Measurements from ENCODE around the gene INTS1. TPM values are rescaled to one million over a fixed set of nuclear protein-coding genes. Genes with fewer than 3 reads are reported as not detected.

The INTS1 gene
- total and polyA plus RNA-seq, 10 of the 15 experiments (the other 5 are each of a cell fraction or from before 2014, with no cell fraction given), result 0.52 to 89.0 (median 15.1) TPM

GRCh38 chr7:1483079-1483478 is 21.1 kb downstream of the INTS1 start (continued):
- TF ChIP-seq E2F8 (IDR thresholded peaks at IDR 0.05; ENCODE audit: low read depth, partially characterized antibody) (no peak), NFYB (IDR thresholded peaks at IDR 0.05; ENCODE audit: insufficient read depth, low read depth, low read length) (no peak), ZSCAN29 (IDR thresholded peaks at IDR 0.05) (no peak), MAX (IDR thresholded peaks at IDR 0.05; ENCODE audit: low read depth, low read length) (no peak), ATF2 (IDR thresholded peaks at IDR 0.05; ENCODE audit: low read length) (no peak)

GRCh38 chr7:1481300-1481699 is 22.9 kb downstream of the INTS1 start:
- POLR2A ChIA-PET, result no interaction called here

More at GRCh38 chr7:1481300-1481699, 22.9 kb downstream of the INTS1 start:
- Histone ChIP-seq H2AFZ (ENCODE audit: control insufficient read depth, low read depth, low read length) (no peak overlapping the region), H4K20me1 (ENCODE audit: control insufficient read depth, insufficient read depth) (no peaks in the 10 kb centered on the region), H3K4me3 (no peak overlapping the region), H3K36me3 (ENCODE audit: control insufficient read depth in 2 of 2, insufficient read depth in 2 of 2, low read length in 1 of 2) (peaks cover 0 to 29% of the 10 kb centered on the region in 2 experiments; a peak in 2 of 4 replicates), H3K27ac (ENCODE audit: control insufficient read depth, insufficient read depth) (no peak overlapping the region), H3K27me3 (replicated peaks in 1 of 2; ENCODE audit: control insufficient read depth in 2 of 2, insufficient read depth in 2 of 2, low read length in 1 of 2) (no peaks in the 10 kb centered on the region), H3K4me1 (ENCODE audit: control insufficient read depth, insufficient read depth, low read length) (no peaks in the 10 kb centered on the region), H3K9ac (ENCODE audit: control insufficient read depth, insufficient read depth, low read length) (no peak overlapping the region), H3K9me3 (replicated peaks; ENCODE audit: control insufficient read depth, insufficient read depth, low read length) (no peaks in the 10 kb centered on the region), H3K4me2 (ENCODE audit: control insufficient read depth, insufficient read depth) (no peak overlapping the region), H3K79me2 (ENCODE audit: control insufficient read depth, insufficient read depth, low read length) (no peaks in the 10 kb centered on the region)
- SMC1A ChIA-PET (ENCODE audit: uncharacterized antibody, unreplicated experiment), result no interaction called here
- CTCF ChIA-PET, result no interaction called here
- ATAC-seq, result no peak
- no TSS peak for BruUV-seq (replicated peaks)
- DNase-seq (ENCODE audit: low read depth, low spot score), result no peak
- WGBS (ENCODE audit: insufficient coverage, insufficient replicate concordance, low lambda C conversion rate, missing lambda C conversion rate), result 91% methylated on average over 15 of the region's 20 CpGs
- no peak for TF ChIP-seq CREM (IDR thresholded peaks at IDR 0.05; ENCODE audit: low read depth)
- intact Hi-C loops (cut with micrococcal nuclease; ENCODE audit: unreplicated experiment), result no loop called here
- in situ Hi-C loops (cut with MboI), result no loop called here
- no peak for FAIRE-seq
- RAD21 ChIA-PET (ENCODE audit: unreplicated experiment), result no interaction called here

Measured in GM12878 (cell line).